ENCODE data around the gene TMIE.
"Not testable (repeated sequence)": the region's sequence is repeated elsewhere in the genome, so short reads cannot be mapped to it uniquely, and the experiment has no call there.

TMIE gene

GRCh38 chr3:46729038-46729437 is 27.8 kb downstream of the TMIE start:
- no peak for DNase-seq

DNA sequence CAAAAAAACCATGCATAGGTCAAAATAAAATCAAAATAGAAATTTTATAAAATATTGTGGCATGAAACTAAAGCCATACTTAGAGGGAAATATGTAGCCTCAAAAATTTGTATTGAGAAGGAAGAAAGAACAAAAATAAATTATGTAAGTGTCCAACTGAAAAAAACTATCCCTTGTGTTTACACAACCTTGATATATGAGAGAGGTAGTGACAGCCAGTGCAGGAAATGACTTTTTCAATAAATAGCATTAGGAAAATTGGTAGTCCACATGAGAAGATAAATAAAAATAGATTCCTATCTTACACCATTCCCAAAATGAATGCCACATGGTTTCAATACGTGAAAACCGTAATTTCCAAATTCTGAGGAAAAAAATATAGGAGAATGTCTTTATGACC is 29.6 kb downstream of the TMIE start:
- DNase-seq: no peak

GRCh38 chr3:46731795-46732194 is 30.6 kb downstream of the TMIE start:
- DNase-seq: no peak

DNA sequence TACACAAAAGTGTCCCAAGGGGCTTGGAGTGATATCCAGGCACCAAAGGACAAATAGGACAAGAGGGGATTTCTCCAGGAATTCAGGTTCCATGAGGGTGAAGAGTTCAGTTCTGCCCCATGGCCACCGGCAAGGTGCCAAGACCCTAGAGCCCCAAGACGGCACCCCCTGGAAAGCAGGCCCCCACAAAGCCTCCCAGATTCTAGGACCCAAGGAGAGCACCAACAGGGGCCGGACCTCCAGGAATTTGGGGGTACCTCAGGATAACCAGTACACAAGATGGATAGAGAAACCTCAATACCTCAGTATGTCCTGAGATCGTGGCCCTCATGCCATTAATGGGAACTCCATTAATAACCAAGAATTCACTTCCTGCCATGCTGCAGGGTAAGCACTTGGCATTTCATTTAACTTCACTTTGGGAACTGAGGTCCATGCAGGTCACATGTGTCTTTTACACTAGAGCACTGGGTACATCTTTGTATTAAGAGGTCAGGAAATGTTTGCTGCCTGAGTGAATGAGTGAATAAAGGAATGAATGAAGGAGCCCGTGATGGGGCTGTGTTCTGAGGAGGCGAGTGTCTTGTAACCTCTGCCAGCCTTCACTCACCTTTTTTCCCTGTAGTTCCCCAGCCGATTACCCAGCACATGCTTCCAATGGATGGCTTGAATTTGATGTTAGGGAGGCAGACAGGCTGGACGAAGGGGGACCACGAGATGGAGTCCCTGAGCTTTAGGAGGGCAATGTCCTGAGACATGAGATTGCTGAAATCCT is 32.0 kb downstream of the TMIE start:
- DNase-seq: no peak

DNA sequence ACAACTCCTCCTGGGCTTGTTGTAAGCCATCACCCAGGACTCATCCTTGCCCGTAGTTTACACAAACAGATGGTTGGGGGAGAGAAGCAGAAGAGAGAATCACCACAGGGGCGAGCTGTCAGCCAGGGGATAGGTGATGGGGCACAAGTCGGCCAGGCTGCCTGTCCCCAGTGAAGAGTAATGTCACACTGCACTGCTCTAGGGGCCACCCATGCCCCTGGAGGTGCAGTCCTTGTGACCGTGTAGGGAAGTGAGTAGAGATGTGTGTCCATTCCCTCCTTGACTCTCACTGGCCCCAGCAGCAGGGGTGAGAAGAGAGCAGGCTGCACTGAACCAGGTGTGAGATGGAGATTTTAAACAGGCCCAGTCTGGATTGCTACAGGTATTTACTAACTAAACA is 33.6 kb downstream of the TMIE start:
- DNase-seq: no peak

GRCh38 chr3:46736006-46736872 is 35.0 kb downstream of the TMIE start:
- DNase-seq: no peak

DNA sequence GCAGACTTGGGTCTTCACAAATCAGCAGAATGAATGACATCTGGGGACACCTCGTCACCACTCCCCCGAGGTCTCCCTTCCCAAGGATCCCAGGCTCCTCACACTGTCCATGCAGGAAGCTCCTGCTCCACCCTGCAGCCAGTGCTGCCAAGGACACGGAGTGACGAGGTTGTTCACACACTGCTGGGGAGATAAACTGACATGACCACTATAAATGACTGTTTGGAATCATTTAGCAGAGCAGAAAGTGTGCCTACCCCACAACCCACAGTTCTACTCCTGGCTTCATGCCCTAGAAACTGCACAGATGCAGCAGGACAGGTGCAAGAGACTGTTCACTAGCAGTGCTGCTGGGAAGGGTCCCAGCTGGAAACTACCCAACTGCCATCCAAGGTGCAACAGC is 36.1 kb downstream of the TMIE start:
- DNase-seq: no peak

- DNase-seq: not testable (repeated sequence)
Observed at GRCh38 chr3:46739565-46739964, 38.4 kb downstream of the TMIE start.

DNA sequence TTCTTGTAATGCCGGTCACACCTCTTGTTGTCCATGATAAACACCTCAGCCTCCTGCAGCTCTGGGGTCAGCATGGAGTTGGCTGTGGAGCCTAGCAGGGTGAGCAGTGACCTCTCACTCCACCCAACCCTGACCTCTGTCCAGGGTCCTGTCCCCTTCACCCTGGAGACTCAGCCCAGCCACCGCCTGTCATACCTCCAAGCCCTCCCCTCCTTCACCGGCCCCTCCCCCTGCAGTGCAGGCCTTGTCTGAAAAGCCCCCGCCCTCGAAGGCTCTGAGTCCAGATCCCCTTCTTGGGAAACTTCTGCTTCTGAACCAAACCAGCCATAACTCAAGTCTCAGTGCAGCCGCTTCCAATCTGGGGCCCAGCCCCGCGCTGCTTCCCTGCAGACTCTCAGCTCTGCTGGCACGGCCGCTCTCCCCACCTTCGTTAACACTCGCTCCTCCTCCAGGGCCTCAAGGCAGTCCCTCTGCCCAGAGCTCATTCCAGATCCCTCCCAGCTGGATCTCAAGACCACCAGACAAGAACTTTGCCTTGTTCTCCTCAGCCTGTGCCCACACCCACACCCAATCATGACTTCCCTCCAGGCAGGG is 41.9 kb downstream of the TMIE start:
- no peak for DNase-seq

GRCh38 chr3:46746711-46747110 is 45.5 kb downstream of the TMIE start:
- no peak for DNase-seq

DNA sequence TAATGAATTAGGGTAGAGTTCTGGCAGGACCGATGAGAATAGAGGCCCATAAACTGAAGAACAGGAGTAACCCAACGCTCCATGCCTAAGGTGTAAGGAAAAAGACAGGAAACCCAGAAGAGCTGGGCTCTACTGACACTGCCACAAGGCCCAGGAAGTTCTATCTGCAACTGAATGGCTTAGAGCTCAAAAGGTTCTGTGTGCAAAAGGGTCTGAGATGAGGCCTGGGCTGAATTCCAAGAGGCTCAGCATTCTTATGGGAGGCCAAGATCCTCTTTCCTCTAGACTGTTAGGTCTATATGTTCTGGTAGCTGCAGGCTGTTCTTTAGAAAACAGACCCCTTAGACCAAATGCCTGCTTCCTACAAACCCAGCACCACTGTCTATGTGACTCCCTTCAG is 47.0 kb downstream of the TMIE start:
- no peak for DNase-seq

GRCh38 chr3:46749129-46749528 is 47.9 kb downstream of the TMIE start:
- no peak for DNase-seq

- DNase-seq: no peak
Observed at GRCh38 chr3:46750555-46751038, 49.4 kb downstream of the TMIE start.

- DNase-seq: not testable (repeated sequence)
Observed at GRCh38 chr3:46753127-46753526, 51.9 kb downstream of the TMIE start.

DNA sequence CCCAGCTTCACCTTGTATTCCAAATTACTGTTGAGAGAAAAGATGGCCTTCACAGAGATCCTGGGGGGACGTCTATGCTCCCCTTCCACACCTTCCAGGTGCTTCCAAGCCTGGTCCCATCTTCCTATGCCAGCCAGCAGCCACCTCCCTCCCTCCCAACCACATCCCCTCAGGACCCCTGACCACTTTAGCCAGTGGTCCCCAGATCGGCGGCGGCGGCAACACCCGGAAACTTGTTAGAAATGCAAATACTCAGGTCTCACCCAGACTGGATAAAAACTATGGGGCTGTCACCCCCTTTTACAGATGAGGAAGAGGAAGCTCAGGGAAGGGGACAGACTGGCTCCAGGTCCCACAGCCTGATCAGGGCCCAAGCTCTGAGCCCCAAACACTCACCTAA is 54.5 kb downstream of the TMIE start:
- no peak for DNase-seq

- no peak for DNase-seq
Observed at GRCh38 chr3:46756642-46757041, 55.5 kb downstream of the TMIE start.

GRCh38 chr3:46759239-46760167 is 58.3 kb downstream of the TMIE start:
- DNase-seq: no peak

All from activated CD4-positive, alpha-beta T cell treated with anti-CD3 and anti-CD28 coated beads, Interleukin-2, amount 50 U/mL, for 1 hour (primary cell).